Neural progenitor cell (in vitro differentiated cells): ENCODE results near the gene MCHR2. TPM values are rescaled to one million over a fixed set of nuclear protein-coding genes. Genes with fewer than 3 reads are reported as not detected.

ENCODE experiments used
- DNase-seq: peaks from one replicate; pipeline ENCODE4 v3.0.0-alpha.2; 2016; ENCODE audit warnings: low spot score
- H2AFZ ChIP-seq: fragments of 200-600 bp; sonication (generic); replicated peaks from 2 replicates; pipeline ENCODE4 v1.6.1; 2016; ENCODE audit warnings: antibody characterized with exemption
- H3F3A ChIP-seq: fragments of 200-600 bp; sonication (generic); 2 replicates; pipeline ENCODE4 v1.6.1; 2016; ENCODE audit warnings: antibody characterized with exemption, low read depth
- H3K27ac ChIP-seq: fragments of 200-600 bp; sonication (generic); 2 replicates; pipeline ENCODE4 v1.5.1; 2016; ENCODE audit warnings: mild to moderate bottlenecking
- H3K27me3 ChIP-seq: fragments of 200-600 bp; sonication (generic); 2 replicates; pipeline ENCODE4 v1.6.1; 2016; ENCODE audit warnings: mild to moderate bottlenecking, moderate library complexity
- H3K36me3 ChIP-seq: fragments of 200-600 bp; sonication (generic); 2 replicates; pipeline ENCODE4 v1.5.1; 2016
- H3K4me1 ChIP-seq: fragments of 200-600 bp; sonication (generic); 2 replicates; pipeline ENCODE4 v1.6.1; 2016; ENCODE audit warnings: mixed run types
- H3K4me2 ChIP-seq: fragments of 200-600 bp; sonication (generic); 2 replicates; pipeline ENCODE4 v1.6.1; 2016
- H3K4me3 ChIP-seq: fragments of 200-600 bp; sonication (generic); 2 replicates; pipeline ENCODE4 v1.5.1; 2016
- H3K79me2 ChIP-seq: fragments of 200-600 bp; sonication (generic); 2 replicates; pipeline ENCODE4 v1.6.1; 2016; ENCODE audit warnings: low read depth
- H3K9ac ChIP-seq: fragments of 200-600 bp; sonication (generic); 2 replicates; pipeline ENCODE4 v1.6.1; 2016
- H3K9me3 ChIP-seq: fragments of 200-600 bp; sonication (generic); 2 replicates; pipeline ENCODE4 v1.5.1; 2016; ENCODE audit warnings: low read depth
- H4K20me1 ChIP-seq: fragments of 200-600 bp; sonication (generic); 2 replicates; pipeline ENCODE4 v1.6.1; 2016; ENCODE audit warnings: low read depth
- H3K27ac Mint-ChIP-seq: 3 replicates; pipeline ENCODE4 v1.8.0; 2021; ENCODE audit warnings: mixed read lengths
- H3K27me3 Mint-ChIP-seq: 2 replicates; pipeline ENCODE4 v1.8.0; 2022; ENCODE audit warnings: low read depth, mild to moderate bottlenecking, inconsistent platforms, moderate library complexity, mixed read lengths; ENCODE audit not compliant: insufficient read depth
- H3K36me3 Mint-ChIP-seq: 3 replicates; pipeline ENCODE4 v1.8.0; 2021; ENCODE audit warnings: mixed read lengths
- H3K4me1 Mint-ChIP-seq: 3 replicates; pipeline ENCODE4 v1.8.0; 2021; ENCODE audit warnings: mixed read lengths
- H3K4me3 Mint-ChIP-seq: 3 replicates; pipeline ENCODE4 v1.8.0; 2021; ENCODE audit warnings: mild to moderate bottlenecking, moderate library complexity, mixed read lengths
- H3K9me3 Mint-ChIP-seq: 3 replicates; pipeline ENCODE4 v1.8.0; 2020; ENCODE audit warnings: mixed read lengths
- EZH2 ChIP-seq: fragments of 200-600 bp; sonication (generic); IDR thresholded peaks from 2 replicates; pipeline ENCODE4 v1.6.1; 2017; ENCODE audit warnings: antibody characterized with exemption, mild to moderate bottlenecking, moderate library complexity
- EZH2phosphoT487 ChIP-seq: fragments of 200-600 bp; sonication (generic); IDR thresholded peaks from 2 replicates; pipeline ENCODE4 v1.6.1; 2017; ENCODE audit warnings: antibody characterized with exemption
- total RNA-seq: library from RNA; depleted of rRNA; stranded (reverse); fragments of >200 nt; gene quantifications from 2 replicates; pipeline ENCODE4 v1.2.3, GENCODE V29; 2015; ENCODE audit warnings: low replicate concordance
- TF ChIP-seq, protein P1 (sequence below): fragments of 200-600 bp; sonication (generic); IDR thresholded peaks from 2 replicates; pipeline ENCODE4 v1.5.1; 2017; ENCODE audit warnings: antibody characterized with exemption, mild to moderate bottlenecking

The MCHR2 gene
- total RNA-seq, 1 donor from 2014 or later, result not detected

DNA sequence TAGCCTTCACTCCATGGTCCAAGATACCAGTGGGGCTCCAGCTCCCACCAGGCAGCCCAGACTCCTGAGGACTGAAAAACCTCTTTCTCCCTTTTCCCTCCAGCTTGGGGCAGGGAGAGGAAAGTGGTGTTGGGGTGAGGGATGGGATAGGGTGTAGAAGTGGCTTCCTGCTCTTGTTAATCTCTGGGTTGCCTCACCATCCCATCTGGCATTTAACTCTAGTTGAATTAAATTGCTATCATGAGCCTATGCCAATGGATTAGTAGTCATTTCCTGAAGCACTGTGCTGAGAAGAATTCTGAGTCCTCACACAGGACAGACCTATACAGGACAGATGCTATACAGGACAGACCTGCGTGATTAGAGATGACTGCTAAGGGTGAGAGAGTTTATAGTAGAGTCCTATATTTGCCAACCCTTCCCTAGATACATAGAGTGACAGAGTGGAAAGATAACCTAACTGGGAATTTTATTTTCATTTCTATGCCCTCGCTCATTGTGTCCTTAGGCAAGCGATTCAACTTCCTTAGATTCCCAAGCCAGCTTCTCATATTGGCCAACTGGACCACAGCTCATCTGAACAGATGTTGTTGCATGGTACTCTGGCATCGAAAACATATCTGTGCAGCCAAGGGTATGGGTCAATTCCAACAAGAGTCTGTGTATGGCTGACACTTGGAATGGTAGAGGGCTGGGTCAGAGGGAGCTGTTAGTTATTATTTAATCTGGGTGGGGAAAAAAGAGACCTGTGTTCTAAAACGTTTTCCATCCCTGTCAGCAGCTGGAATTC lies 42.8 kb downstream of the MCHR2 start:
- no peak overlapping the region for H3K27ac Mint-ChIP-seq

GRCh38 chr6:99946005-99946404 lies 48.0 kb downstream of the MCHR2 start:
- no peak overlapping the region for H3K4me3 ChIP-seq
- H3K79me2 ChIP-seq, result no peaks in the 10 kb centered on the region
- no peak overlapping the region for H2AFZ ChIP-seq
- H3K9me3 ChIP-seq, result no peaks in the 10 kb centered on the region
- Mint-ChIP-seq H3K9me3 (no peaks in the 10 kb centered on the region), H3K4me3 (no peak overlapping the region), H3K4me1 (peaks cover 8% of the 10 kb centered on the region), H3K27me3 (no peaks in the 10 kb centered on the region), H3K27ac (no peak overlapping the region), H3K36me3 (no peaks in the 10 kb centered on the region)
- H4K20me1 ChIP-seq, result no peaks in the 10 kb centered on the region
- H3K4me2 ChIP-seq, result no peak overlapping the region
- peaks cover 8% of the 10 kb centered on the region for H3F3A ChIP-seq
- H3K9ac ChIP-seq, result no peak overlapping the region
- no peak for DNase-seq
- no peak for TF ChIP-seq EZH2
- no peak for TF ChIP-seq EZH2phosphoT487
- TF ChIP-seq, protein P1, sequence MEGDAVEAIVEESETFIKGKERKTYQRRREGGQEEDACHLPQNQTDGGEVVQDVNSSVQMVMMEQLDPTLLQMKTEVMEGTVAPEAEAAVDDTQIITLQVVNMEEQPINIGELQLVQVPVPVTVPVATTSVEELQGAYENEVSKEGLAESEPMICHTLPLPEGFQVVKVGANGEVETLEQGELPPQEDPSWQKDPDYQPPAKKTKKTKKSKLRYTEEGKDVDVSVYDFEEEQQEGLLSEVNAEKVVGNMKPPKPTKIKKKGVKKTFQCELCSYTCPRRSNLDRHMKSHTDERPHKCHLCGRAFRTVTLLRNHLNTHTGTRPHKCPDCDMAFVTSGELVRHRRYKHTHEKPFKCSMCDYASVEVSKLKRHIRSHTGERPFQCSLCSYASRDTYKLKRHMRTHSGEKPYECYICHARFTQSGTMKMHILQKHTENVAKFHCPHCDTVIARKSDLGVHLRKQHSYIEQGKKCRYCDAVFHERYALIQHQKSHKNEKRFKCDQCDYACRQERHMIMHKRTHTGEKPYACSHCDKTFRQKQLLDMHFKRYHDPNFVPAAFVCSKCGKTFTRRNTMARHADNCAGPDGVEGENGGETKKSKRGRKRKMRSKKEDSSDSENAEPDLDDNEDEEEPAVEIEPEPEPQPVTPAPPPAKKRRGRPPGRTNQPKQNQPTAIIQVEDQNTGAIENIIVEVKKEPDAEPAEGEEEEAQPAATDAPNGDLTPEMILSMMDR, result no peak
- H3K36me3 ChIP-seq, result no peaks in the 10 kb centered on the region
- no peak overlapping the region for H3K27ac ChIP-seq
- peaks cover 12% of the 10 kb centered on the region for H3K4me1 ChIP-seq
- H3K27me3 ChIP-seq, result no peaks in the 10 kb centered on the region

More for the DNA sequence above, 42.8 kb downstream of the MCHR2 start:
- Mint-ChIP-seq H3K36me3 (no peaks in the 10 kb centered on the region), H3K4me3 (no peak overlapping the region), H3K4me1 (no peaks in the 10 kb centered on the region), H3K9me3 (no peaks in the 10 kb centered on the region), H3K27me3 (no peaks in the 10 kb centered on the region)
- no peak for DNase-seq
- no peaks in the 10 kb centered on the region for H3K4me1 ChIP-seq
- TF ChIP-seq EZH2phosphoT487 (no peak), EZH2 (no peak)
- TF ChIP-seq, protein P1, result no peak
- H3K79me2 ChIP-seq, result no peaks in the 10 kb centered on the region
- H3K9me3 ChIP-seq, result no peaks in the 10 kb centered on the region
- H3K9ac ChIP-seq, result no peak overlapping the region
- no peak overlapping the region for H3K27ac ChIP-seq
- H3K4me3 ChIP-seq, result no peak overlapping the region
- H3K36me3 ChIP-seq, result no peaks in the 10 kb centered on the region
- H3K27me3 ChIP-seq, result no peaks in the 10 kb centered on the region
- H4K20me1 ChIP-seq, result no peaks in the 10 kb centered on the region
- no peak overlapping the region for H2AFZ ChIP-seq
- H3F3A ChIP-seq, result no peaks in the 10 kb centered on the region
- H3K4me2 ChIP-seq, result no peak overlapping the region

DNA sequence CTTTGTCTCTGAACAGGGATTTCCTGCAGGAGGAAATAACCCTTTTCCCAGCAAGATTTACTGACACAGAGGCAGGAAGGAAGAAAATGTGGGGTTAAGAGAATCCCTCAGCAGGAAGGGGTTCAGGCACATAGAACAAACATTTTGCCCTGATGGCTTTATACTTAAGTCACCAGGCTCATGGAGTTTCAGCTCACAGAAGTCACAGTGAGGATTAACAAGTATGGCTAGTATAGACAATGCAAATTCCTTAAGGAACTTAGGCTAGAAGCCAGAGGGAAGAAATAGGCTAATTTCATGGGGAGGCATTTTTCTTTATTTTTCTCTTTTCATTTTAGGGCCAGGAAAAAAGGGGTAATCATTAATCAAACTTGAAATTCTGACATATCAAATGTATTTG lies 50.2 kb downstream of the MCHR2 start:
- Histone ChIP-seq H3K4me1 (peaks cover 12% of the 10 kb centered on the region), H3K4me2 (peak overlapping the region; percentile 61), H3K36me3 (no peaks in the 10 kb centered on the region), H3K9me3 (no peaks in the 10 kb centered on the region), H4K20me1 (no peaks in the 10 kb centered on the region), H3K4me3 (no peak overlapping the region), H3K79me2 (no peaks in the 10 kb centered on the region), H3K9ac (no peak overlapping the region), H3F3A (peaks cover 8% of the 10 kb centered on the region), H2AFZ (peak overlapping the region; percentile 64), H3K27ac (no peak overlapping the region), H3K27me3 (no peaks in the 10 kb centered on the region)
- Mint-ChIP-seq H3K36me3 (no peaks in the 10 kb centered on the region), H3K9me3 (no peaks in the 10 kb centered on the region), H3K4me3 (no peak overlapping the region), H3K4me1 (peaks cover 8% of the 10 kb centered on the region), H3K27ac (no peak overlapping the region), H3K27me3 (no peaks in the 10 kb centered on the region)
- peak; percentile 62 for DNase-seq
- TF ChIP-seq EZH2 (no peak), EZH2phosphoT487 (no peak)
- TF ChIP-seq, protein P1, result no peak
